Neural cell (in vitro differentiated cells): Measurements from ENCODE around the gene GRAMD4. TPM values are rescaled to one million over a fixed set of nuclear protein-coding genes. Genes with fewer than 3 reads are reported as not detected.

ENCODE experiments used
- H2AFZ ChIP-seq: fragments of 200-600, 300-800 bp; sonication (generic), shearing (Covaris generic); 2 replicates; pipeline ENCODE4 v1.6.0; 2014; ENCODE audit warnings: low read depth, mild to moderate bottlenecking, antibody characterized with exemption, low read length, moderate library complexity
- H3F3A ChIP-seq: fragments of 200-600 bp; shearing (Covaris generic); 2 replicates; pipeline ENCODE4 v1.6.1; 2016; ENCODE audit warnings: mild to moderate bottlenecking, moderate library complexity, mixed read lengths, antibody characterized with exemption, low read length; ENCODE audit not compliant: insufficient read depth, poor library complexity, severe bottlenecking
- H3K27ac ChIP-seq: fragments of 200-600, 300-800 bp; sonication (generic), shearing (Covaris generic); 2 replicates; pipeline ENCODE4 v1.5.1; 2014; ENCODE audit warnings: mild to moderate bottlenecking, low read length, moderate library complexity
- H3K27me3 ChIP-seq: fragments of 300-800, 200-600 bp; sonication (generic), shearing (Covaris generic); 2 replicates; pipeline ENCODE4 v1.6.0; 2014; ENCODE audit warnings: mild to moderate bottlenecking, low read depth, low read length, moderate library complexity; ENCODE audit not compliant: insufficient read depth
- H3K36me3 ChIP-seq: fragments of 300-800, 200-600 bp; sonication (generic), shearing (Covaris generic); 2 replicates; pipeline ENCODE4 v1.5.1; 2014; ENCODE audit warnings: mild to moderate bottlenecking, antibody characterized with exemption, low read length, moderate library complexity; ENCODE audit not compliant: insufficient read depth
- H3K4me2 ChIP-seq: fragments of 300-800, 200-600 bp; sonication (generic), shearing (Covaris generic); 2 replicates; pipeline ENCODE4 v1.6.0; 2014; ENCODE audit warnings: mild to moderate bottlenecking, low read length
- H3K4me3 ChIP-seq: fragments of 300-800, 200-600 bp; sonication (generic), shearing (Covaris generic); 2 replicates; pipeline ENCODE4 v1.5.1; 2014; ENCODE audit warnings: mild to moderate bottlenecking, low read length, moderate library complexity
- H3K79me2 ChIP-seq: fragments of 200-600 bp; shearing (Covaris generic); replicated peaks from 2 replicates; pipeline ENCODE4 v1.6.0; 2014; ENCODE audit warnings: mild to moderate bottlenecking, low read length, moderate library complexity; ENCODE audit not compliant: insufficient read depth
- H3K9ac ChIP-seq: fragments of 300-800, 200-600 bp; sonication (generic), shearing (Covaris generic); 2 replicates; pipeline ENCODE4 v1.6.1; 2016; ENCODE audit warnings: mild to moderate bottlenecking, low read length, mixed read lengths
- H3K9me2 ChIP-seq: fragments of 200-600 bp; shearing (Covaris generic); 2 replicates; pipeline ENCODE4 v1.6.1; 2016; ENCODE audit warnings: mild to moderate bottlenecking, low read length, mixed read lengths; ENCODE audit not compliant: insufficient read depth
- H3K9me3 ChIP-seq: fragments of 200-600, 300-800 bp; sonication (generic), shearing (Covaris generic); 2 replicates; pipeline ENCODE4 v1.6.1; 2016; ENCODE audit warnings: mild to moderate bottlenecking, mixed run types, low read length, moderate library complexity, mixed read lengths
- H4K20me1 ChIP-seq: fragments of 200-600 bp; shearing (Covaris generic); 2 replicates; pipeline ENCODE4 v1.6.1; 2016; ENCODE audit warnings: mild to moderate bottlenecking, mixed run types; ENCODE audit not compliant: insufficient read depth
- EP300 ChIP-seq: fragments of 450-650 bp; conservative IDR thresholded peaks from 2 replicates; pipeline ENCODE4 v1.6.1; 2014; ENCODE audit warnings: antibody characterized with exemption, mild to moderate bottlenecking, moderate library complexity; ENCODE audit not compliant: poor library complexity, severe bottlenecking
- EZH2 ChIP-seq: fragments of 200-600, 300-800 bp; shearing (Covaris generic), sonication (generic); IDR thresholded peaks from 2 replicates; pipeline ENCODE4 v1.6.1; 2014; ENCODE audit warnings: antibody characterized with exemption, low read length, borderline replicate concordance, mild to moderate bottlenecking; ENCODE audit not compliant: insufficient read depth, poor library complexity, severe bottlenecking
- MXI1 ChIP-seq: fragments of 450-650 bp; conservative IDR thresholded peaks from 2 replicates; pipeline ENCODE4 v1.6.1; 2014; ENCODE audit warnings: antibody characterized with exemption, mild to moderate bottlenecking; ENCODE audit not compliant: poor library complexity, severe bottlenecking
- POLR2AphosphoS5 ChIP-seq: IDR thresholded peaks from 2 replicates; pipeline ENCODE4 v1.6.1; 2012
- TAF1 ChIP-seq: IDR thresholded peaks from 2 replicates; pipeline ENCODE4 v1.6.1; 2012; ENCODE audit warnings: low read depth
- polyA plus RNA-seq: library from polyadenylated mRNA; depleted of rRNA; stranded (reverse); fragments of >200 nt; gene quantifications from 2 replicates; pipeline ENCODE4 v1.2.3, GENCODE V29; 2014
- TF ChIP-seq, protein P1 (sequence below): fragments of 450-650 bp; IDR thresholded peaks from 2 replicates; pipeline ENCODE4 v1.5.1; 2014; ENCODE audit warnings: antibody characterized with exemption, mild to moderate bottlenecking, moderate library complexity; ENCODE audit not compliant: poor library complexity, severe bottlenecking
- TF ChIP-seq, protein P2 (sequence below): IDR thresholded peaks from 2 replicates; pipeline ENCODE4 v1.6.1; 2012; ENCODE audit warnings: borderline replicate concordance

The GRAMD4 gene
- polyA plus RNA-seq, 1 donor from 2014 or later: 35.6 TPM

DNA sequence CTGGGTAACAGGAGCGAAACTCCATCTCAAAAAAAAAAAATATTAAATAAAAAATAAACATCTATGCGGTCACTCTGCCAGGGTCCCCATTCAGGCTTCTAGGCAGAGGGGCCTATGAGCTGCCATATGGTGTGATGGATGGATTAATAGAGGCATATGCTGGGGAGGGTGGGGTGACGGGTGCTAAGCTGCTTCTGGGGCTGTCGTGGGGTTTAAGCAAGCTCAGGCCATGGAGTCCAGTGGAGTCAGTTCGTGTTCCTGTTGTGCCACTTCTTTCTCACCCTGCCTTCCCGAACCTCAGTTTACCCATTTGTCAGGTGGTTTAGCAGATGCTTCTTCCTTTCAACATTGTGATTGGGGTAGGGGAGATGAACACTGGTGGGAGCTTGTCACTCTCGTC lies 9.0 kb upstream of the GRAMD4 start:
- Histone ChIP-seq H3K9me2 (no peaks in the 10 kb centered on the region), H3K4me3 (no peak overlapping the region), H3K4me2 (no peak overlapping the region), H3K9ac (no peak overlapping the region), H4K20me1 (no peaks in the 10 kb centered on the region), H3K36me3 (no peaks in the 10 kb centered on the region), H3K27me3 (no peaks in the 10 kb centered on the region), H3K27ac (no peak overlapping the region), H3K79me2 (peaks cover 5% of the 10 kb centered on the region), H3F3A (no peaks in the 10 kb centered on the region), H2AFZ (no peak overlapping the region), H3K9me3 (no peaks in the 10 kb centered on the region)
- TF ChIP-seq, protein P1, sequence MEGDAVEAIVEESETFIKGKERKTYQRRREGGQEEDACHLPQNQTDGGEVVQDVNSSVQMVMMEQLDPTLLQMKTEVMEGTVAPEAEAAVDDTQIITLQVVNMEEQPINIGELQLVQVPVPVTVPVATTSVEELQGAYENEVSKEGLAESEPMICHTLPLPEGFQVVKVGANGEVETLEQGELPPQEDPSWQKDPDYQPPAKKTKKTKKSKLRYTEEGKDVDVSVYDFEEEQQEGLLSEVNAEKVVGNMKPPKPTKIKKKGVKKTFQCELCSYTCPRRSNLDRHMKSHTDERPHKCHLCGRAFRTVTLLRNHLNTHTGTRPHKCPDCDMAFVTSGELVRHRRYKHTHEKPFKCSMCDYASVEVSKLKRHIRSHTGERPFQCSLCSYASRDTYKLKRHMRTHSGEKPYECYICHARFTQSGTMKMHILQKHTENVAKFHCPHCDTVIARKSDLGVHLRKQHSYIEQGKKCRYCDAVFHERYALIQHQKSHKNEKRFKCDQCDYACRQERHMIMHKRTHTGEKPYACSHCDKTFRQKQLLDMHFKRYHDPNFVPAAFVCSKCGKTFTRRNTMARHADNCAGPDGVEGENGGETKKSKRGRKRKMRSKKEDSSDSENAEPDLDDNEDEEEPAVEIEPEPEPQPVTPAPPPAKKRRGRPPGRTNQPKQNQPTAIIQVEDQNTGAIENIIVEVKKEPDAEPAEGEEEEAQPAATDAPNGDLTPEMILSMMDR: no peak
- TF ChIP-seq MXI1 (no peak), POLR2AphosphoS5 (no peak), TAF1 (no peak), EP300 (no peak), EZH2 (no peak)
- TF ChIP-seq, protein P2, sequence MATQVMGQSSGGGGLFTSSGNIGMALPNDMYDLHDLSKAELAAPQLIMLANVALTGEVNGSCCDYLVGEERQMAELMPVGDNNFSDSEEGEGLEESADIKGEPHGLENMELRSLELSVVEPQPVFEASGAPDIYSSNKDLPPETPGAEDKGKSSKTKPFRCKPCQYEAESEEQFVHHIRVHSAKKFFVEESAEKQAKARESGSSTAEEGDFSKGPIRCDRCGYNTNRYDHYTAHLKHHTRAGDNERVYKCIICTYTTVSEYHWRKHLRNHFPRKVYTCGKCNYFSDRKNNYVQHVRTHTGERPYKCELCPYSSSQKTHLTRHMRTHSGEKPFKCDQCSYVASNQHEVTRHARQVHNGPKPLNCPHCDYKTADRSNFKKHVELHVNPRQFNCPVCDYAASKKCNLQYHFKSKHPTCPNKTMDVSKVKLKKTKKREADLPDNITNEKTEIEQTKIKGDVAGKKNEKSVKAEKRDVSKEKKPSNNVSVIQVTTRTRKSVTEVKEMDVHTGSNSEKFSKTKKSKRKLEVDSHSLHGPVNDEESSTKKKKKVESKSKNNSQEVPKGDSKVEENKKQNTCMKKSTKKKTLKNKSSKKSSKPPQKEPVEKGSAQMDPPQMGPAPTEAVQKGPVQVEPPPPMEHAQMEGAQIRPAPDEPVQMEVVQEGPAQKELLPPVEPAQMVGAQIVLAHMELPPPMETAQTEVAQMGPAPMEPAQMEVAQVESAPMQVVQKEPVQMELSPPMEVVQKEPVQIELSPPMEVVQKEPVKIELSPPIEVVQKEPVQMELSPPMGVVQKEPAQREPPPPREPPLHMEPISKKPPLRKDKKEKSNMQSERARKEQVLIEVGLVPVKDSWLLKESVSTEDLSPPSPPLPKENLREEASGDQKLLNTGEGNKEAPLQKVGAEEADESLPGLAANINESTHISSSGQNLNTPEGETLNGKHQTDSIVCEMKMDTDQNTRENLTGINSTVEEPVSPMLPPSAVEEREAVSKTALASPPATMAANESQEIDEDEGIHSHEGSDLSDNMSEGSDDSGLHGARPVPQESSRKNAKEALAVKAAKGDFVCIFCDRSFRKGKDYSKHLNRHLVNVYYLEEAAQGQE: no peak

DNA sequence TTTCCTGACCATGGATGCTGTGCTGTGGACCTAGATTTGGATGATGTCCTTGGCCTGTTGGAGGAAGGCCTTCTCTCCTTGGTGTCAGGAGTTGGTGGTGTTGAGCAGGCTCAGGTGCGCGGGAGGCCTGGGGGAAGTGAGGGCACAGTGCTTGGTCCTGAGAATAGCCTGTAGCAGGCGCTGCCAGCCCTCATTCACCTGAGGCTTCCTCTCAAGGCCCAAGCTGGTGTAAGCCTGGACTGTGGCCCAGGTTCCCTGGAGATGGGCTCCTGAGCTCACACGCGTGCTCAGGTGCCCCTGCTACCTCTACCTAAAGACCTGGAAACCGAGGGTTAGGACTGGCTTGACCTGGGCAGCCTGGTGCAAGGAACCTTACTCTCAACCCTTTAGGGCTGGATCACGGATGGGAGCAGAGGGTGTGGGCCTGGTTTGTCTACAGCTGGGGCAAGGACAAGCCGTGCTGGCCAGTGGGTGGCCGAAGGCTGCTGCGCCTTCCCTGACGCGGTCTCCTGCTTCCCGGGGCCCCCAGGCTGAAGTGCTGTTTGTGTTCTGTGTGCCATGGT lies 7.8 kb upstream of the GRAMD4 start:
- no peaks in the 10 kb centered on the region for H3K9me3 ChIP-seq
- no peaks in the 10 kb centered on the region for H4K20me1 ChIP-seq
- no peak overlapping the region for H3K4me3 ChIP-seq
- H3F3A ChIP-seq: no peaks in the 10 kb centered on the region
- no peaks in the 10 kb centered on the region for H3K36me3 ChIP-seq
- no peaks in the 10 kb centered on the region for H3K9me2 ChIP-seq
- TF ChIP-seq POLR2AphosphoS5: no peak
- no peak for TF ChIP-seq EZH2
- TF ChIP-seq EP300: no peak
- TF ChIP-seq, protein P1: no peak
- H3K27ac ChIP-seq: no peak overlapping the region
- H2AFZ ChIP-seq: no peak overlapping the region
- H3K79me2 ChIP-seq: peaks cover 5% of the 10 kb centered on the region
- H3K4me2 ChIP-seq: no peak overlapping the region
- no peak overlapping the region for H3K9ac ChIP-seq
- no peaks in the 10 kb centered on the region for H3K27me3 ChIP-seq
